Superior temporal gyrus (tissue), 1 donor: Measurements from ENCODE around the gene CHCHD3.

Source experiments
- DNase-seq: peaks from one replicate; pipeline ENCODE4 v3.0.0-alpha.2; 2016; ENCODE audit errors: extremely low spot score

CHCHD3 gene

DNA sequence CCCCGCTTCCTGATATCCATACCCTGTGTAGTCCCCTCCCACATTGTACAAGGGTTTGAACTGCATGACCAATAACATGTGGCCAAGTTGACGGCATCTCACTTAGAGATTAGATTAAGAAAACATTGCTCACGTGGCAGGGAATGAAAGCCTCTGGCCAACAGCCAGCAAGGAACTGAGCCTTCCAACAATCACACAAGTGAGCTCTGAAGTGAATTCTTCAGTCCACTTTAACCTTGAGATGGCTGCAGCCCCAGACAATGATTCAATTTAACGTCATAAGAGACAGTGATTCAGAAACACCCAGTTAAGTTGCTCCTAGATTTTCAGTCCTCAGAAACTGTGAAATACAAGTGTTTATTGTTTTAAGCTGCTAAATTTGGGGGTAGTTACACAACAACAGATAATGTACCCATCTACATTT lies 339.7 kb downstream of the CHCHD3 start:
- DNase-seq = no peak

DNA sequence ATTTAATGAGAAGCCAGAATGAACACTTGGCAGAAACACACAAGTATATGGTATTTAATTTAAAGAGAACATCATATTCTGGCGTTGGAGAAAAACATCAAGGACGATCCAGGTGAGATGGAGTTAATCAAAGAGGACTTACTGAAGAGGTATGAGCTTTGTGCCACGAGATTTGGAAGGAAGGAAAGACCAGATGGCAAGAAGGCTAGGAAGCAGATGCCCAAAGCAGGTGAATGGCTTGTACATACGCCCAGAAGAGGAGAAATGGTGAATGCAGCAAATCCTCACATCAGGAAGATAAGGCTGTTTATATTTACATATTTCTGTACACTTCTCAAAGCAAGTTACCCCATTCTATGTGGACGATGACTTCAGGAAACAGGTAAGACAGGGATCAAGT lies 341.7 kb downstream of the CHCHD3 start:
- DNase-seq = no peak

GRCh38 chr7:132739271-132739955 lies 342.5 kb downstream of the CHCHD3 start:
- DNase-seq = peak; percentile 84

- DNase-seq = no peak
These were observed 343.6 kb downstream of the CHCHD3 start for GRCh38 chr7:132738254-132738653.

GRCh38 chr7:132735476-132735875 lies 346.4 kb downstream of the CHCHD3 start:
- DNase-seq = no peak
